Activated CD8-positive, alpha-beta memory T cell treated with anti-CD3 and anti-CD28 coated beads for 36 hours (primary cell): ENCODE measurements around the gene PLA2G2A. TPM values are rescaled to one million over a fixed set of nuclear protein-coding genes. Genes with fewer than 3 reads are reported as not detected.

Experiments used
- CTCF ChIA-PET: fragments of 350-600 bp; sonication (Branson Sonifier 250); formaldehyde crosslinking; loops from one replicate; lab custom pipeline; 2021; ENCODE audit warnings: antibody characterized with exemption; lab: Charles Lee
- POLR2A ChIA-PET: fragments of 350-600 bp; sonication (Branson Sonifier 250); formaldehyde crosslinking; loops from one replicate; lab custom pipeline; 2021; ENCODE audit warnings: antibody characterized with exemption; lab: Charles Lee
- total RNA-seq, 2 experiments: library from RNA; stranded (reverse); gene quantifications; one replicate each; pipeline ENCODE4 v1.2.3, GENCODE V29; 2021

The PLA2G2A gene
- total RNA-seq, 2 experiments from 2014 or later: not detected

- ChIA-PET CTCF (interaction anchor here (1.4 kb wide), 1 partner anchor 177 kb away, joined by 13 read pairs; no protein-coding TSS in a partner anchor), POLR2A (no interaction called here)
These were observed 3.8 kb downstream of the PLA2G2A start for GRCh38 chr1:19975423-19976193.

- CTCF ChIA-PET: interaction anchor here (1.0 to 1.4 kb wide), 2 partner anchors 178 to 221 kb away, joined by 3 to 13 read pairs; no protein-coding TSS in a partner anchor
- POLR2A ChIA-PET: no interaction called here
These were observed 4.5 kb downstream of the PLA2G2A start for GRCh38 chr1:19974822-19975416.

- CTCF ChIA-PET: no interaction called here
- POLR2A ChIA-PET: no interaction called here
These were observed 5.8 kb downstream of the PLA2G2A start for GRCh38 chr1:19973616-19974015.

GRCh38 chr1:19971664-19972063 is 7.8 kb downstream of the PLA2G2A start:
- CTCF ChIA-PET: no interaction called here
- POLR2A ChIA-PET: no interaction called here

- CTCF ChIA-PET: no interaction called here
- POLR2A ChIA-PET: no interaction called here
These were observed 9.3 kb downstream of the PLA2G2A start for GRCh38 chr1:19969898-19970660.

GRCh38 chr1:19967808-19968207 is 11.6 kb downstream of the PLA2G2A start:
- POLR2A ChIA-PET: no interaction called here
- CTCF ChIA-PET: no interaction called here

GRCh38 chr1:19964542-19964941 is 14.9 kb downstream of the PLA2G2A start:
- ChIA-PET POLR2A (no interaction called here), CTCF (no interaction called here)

- ChIA-PET POLR2A (no interaction called here), CTCF (no interaction called here)
These were observed 15.8 kb downstream of the PLA2G2A start for GRCh38 chr1:19963636-19964035.

- POLR2A ChIA-PET: no interaction called here
- CTCF ChIA-PET: no interaction called here
These were observed 18.8 kb downstream of the PLA2G2A start for GRCh38 chr1:19960591-19960990.

- CTCF ChIA-PET: no interaction called here
- POLR2A ChIA-PET: no interaction called here
These were observed 21.6 kb downstream of the PLA2G2A start for GRCh38 chr1:19957779-19958178.

GRCh38 chr1:19955534-19956170 is 23.8 kb downstream of the PLA2G2A start:
- ChIA-PET CTCF (no interaction called here), POLR2A (no interaction called here)

- POLR2A ChIA-PET: no interaction called here
- CTCF ChIA-PET: no interaction called here
These were observed 25.4 kb downstream of the PLA2G2A start for GRCh38 chr1:19954059-19954458.

- POLR2A ChIA-PET: interaction anchor here (0.5 kb wide), 1 partner anchor 212 kb away, joined by 4 read pairs; no protein-coding TSS in a partner anchor
- CTCF ChIA-PET: interaction anchor here (1.0 kb wide), 1 partner anchor 219 kb away, joined by 3 read pairs; no protein-coding TSS in a partner anchor
These were observed 30.4 kb downstream of the PLA2G2A start for GRCh38 chr1:19949016-19949415.

- ChIA-PET CTCF (no interaction called here), POLR2A (no interaction called here)
These were observed 32.4 kb downstream of the PLA2G2A start for GRCh38 chr1:19946971-19947370.

- POLR2A ChIA-PET: no interaction called here
- CTCF ChIA-PET: no interaction called here
These were observed 33.1 kb downstream of the PLA2G2A start for GRCh38 chr1:19946331-19946751.

GRCh38 chr1:19945914-19946313 is 33.5 kb downstream of the PLA2G2A start:
- CTCF ChIA-PET: no interaction called here
- POLR2A ChIA-PET: no interaction called here

GRCh38 chr1:19942657-19943056 is 36.8 kb downstream of the PLA2G2A start:
- CTCF ChIA-PET: no interaction called here
- POLR2A ChIA-PET: no interaction called here

- POLR2A ChIA-PET: no interaction called here
- CTCF ChIA-PET: no interaction called here
These were observed 37.3 kb downstream of the PLA2G2A start for GRCh38 chr1:19942088-19942487.

GRCh38 chr1:19941206-19941568 is 38.2 kb downstream of the PLA2G2A start:
- ChIA-PET POLR2A (no interaction called here), CTCF (no interaction called here)
